Lung (tissue), 12 donors: ENCODE data around the gene ANXA1. TPM values are rescaled to one million over a fixed set of nuclear protein-coding genes. Genes with fewer than 3 reads are reported as not detected.

ENCODE experiments used
- ATAC-seq: fragments of 200-7000 bp; cut with Tn5 transposase; one replicate; pipeline ENCODE4 v1.9.1; 2020; ENCODE audit warnings: moderate number of reproducible peaks; ENCODE audit not compliant: insufficient read depth, low FRiP score
- DNase-seq, 3 donors: peaks; one replicate each; pipeline ENCODE4 v3.0.0-alpha.2; 2013 to 2017
- H3K27ac ChIP-seq, 2 donors: one replicate each; pipeline ENCODE4 v1.5.1; 2013; ENCODE audit warnings: mild to moderate bottlenecking in 2 of 2, moderate library complexity in 2 of 2, control low read depth in 1 of 2, inconsistent platforms in 1 of 2, low read depth in 1 of 2, low read length in 1 of 2
- H3K27me3 ChIP-seq, 3 donors: one replicate each; pipeline ENCODE4 v1.5.1; 2013; ENCODE audit warnings: low read length in 2 of 3; ENCODE audit not compliant: control insufficient read depth in 3 of 3, insufficient read depth in 3 of 3
- H3K36me3 ChIP-seq, 4 donors: one replicate each; pipeline ENCODE4 v1.5.1; 2013; ENCODE audit warnings: low read length in 4 of 4, mild to moderate bottlenecking in 1 of 4, moderate library complexity in 1 of 4; ENCODE audit not compliant: control insufficient read depth in 4 of 4, insufficient read depth in 4 of 4
- H3K4me1 ChIP-seq, 5 donors: one replicate each; pipeline ENCODE4 v1.5.1; 2013; ENCODE audit warnings: low read length in 5 of 5, mild to moderate bottlenecking in 2 of 5, moderate library complexity in 1 of 5; ENCODE audit not compliant: control insufficient read depth in 5 of 5, insufficient read depth in 5 of 5
- H3K4me3 ChIP-seq: one replicate; pipeline ENCODE4 v1.5.1; 2013; ENCODE audit warnings: mild to moderate bottlenecking, control low read depth, moderate library complexity
- H3K9ac ChIP-seq, 2 donors: one replicate each; pipeline ENCODE4 v1.5.1; 2013; ENCODE audit warnings: low read length in 2 of 2, control low read depth in 1 of 2; ENCODE audit not compliant: insufficient read depth in 1 of 2
- H3K9me3 ChIP-seq, 4 donors: one replicate each; pipeline ENCODE4 v1.5.1; 2013; ENCODE audit warnings: low read length in 3 of 4, mild to moderate bottlenecking in 1 of 4, moderate library complexity in 1 of 4; ENCODE audit not compliant: control insufficient read depth in 4 of 4, insufficient read depth in 3 of 4
- WGBS, 2 donors: extraction: QIAGEN DNeasy Blood & Tissue Kit; methylation state at CpG; one replicate each; pipeline ENCODE4 v1.1.7; 2013; 5-methylcytosine and 5-hydroxymethylcytosine counted together
- polyA plus RNA-seq, 2 donors: library from polyadenylated mRNA; stranded (reverse); fragments of 200-250 nt; gene quantifications; one replicate each; pipeline ENCODE4 v1.2.1, GENCODE V29; 2013
- total RNA-seq, 2 donors: library from RNA; depleted of rRNA in 1 of 2; stranded (reverse); fragments of >200 nt in 1 of 2; gene quantifications; one replicate each; pipeline ENCODE4 v1.2.1, GENCODE V29; 2014 to 2021
- TF ChIP-seq, protein P1 (sequence below): IDR thresholded peaks from 2 replicates; pipeline ENCODE4 v1.5.1; 2012; ENCODE audit warnings: mild to moderate bottlenecking; ENCODE audit errors: control extremely low read depth, extremely low read depth
- donor health status: control.
- donor health status: control.
- donor health status: Bipolar disorder and iron deficiency.
- donor health status: healthy.
- donor health status: DM: yes; HTN: yes; CAD: no.

ANXA1 gene
- total and polyA plus RNA-seq, 4 donors = 234 to 477 (median 410) TPM

DNA sequence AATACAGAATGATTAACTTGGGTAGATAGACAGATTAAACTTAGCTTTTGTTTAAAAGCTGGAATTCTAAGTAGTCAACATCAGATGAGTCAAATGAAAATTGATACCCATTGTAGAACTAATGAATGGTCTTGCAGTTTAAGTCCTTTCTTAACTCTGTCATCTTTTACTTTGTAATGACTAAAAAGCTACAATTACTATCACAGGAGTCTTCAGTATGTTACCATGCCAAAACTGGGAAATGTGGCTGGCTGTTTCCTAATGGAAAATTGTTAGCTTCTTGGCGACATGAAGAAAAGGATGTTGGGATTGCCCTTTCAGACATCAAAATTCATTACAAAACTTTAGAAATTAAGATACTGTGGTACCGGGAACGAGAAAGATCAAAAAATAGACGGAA, 20.2 kb upstream of the ANXA1 start:
- 53 to 69% methylated on average over 4 of the region's 4 CpGs for WGBS, 2 donors
- H3K27me3 ChIP-seq = no peaks in the 10 kb centered on the region
- ATAC-seq (no peak), DNase-seq (no peak)
- no peaks in the 10 kb centered on the region for H3K36me3 ChIP-seq
- H3K9ac ChIP-seq = no peak overlapping the region
- peaks cover 0 to 9% (median 0%) of the 10 kb centered on the region in 5 donors for H3K4me1 ChIP-seq
- TF ChIP-seq, protein P1, sequence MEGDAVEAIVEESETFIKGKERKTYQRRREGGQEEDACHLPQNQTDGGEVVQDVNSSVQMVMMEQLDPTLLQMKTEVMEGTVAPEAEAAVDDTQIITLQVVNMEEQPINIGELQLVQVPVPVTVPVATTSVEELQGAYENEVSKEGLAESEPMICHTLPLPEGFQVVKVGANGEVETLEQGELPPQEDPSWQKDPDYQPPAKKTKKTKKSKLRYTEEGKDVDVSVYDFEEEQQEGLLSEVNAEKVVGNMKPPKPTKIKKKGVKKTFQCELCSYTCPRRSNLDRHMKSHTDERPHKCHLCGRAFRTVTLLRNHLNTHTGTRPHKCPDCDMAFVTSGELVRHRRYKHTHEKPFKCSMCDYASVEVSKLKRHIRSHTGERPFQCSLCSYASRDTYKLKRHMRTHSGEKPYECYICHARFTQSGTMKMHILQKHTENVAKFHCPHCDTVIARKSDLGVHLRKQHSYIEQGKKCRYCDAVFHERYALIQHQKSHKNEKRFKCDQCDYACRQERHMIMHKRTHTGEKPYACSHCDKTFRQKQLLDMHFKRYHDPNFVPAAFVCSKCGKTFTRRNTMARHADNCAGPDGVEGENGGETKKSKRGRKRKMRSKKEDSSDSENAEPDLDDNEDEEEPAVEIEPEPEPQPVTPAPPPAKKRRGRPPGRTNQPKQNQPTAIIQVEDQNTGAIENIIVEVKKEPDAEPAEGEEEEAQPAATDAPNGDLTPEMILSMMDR = no peak
- no peak overlapping the region for H3K4me3 ChIP-seq
- H3K9me3 ChIP-seq = no peaks in the 10 kb centered on the region
- no peak overlapping the region for H3K27ac ChIP-seq

DNA sequence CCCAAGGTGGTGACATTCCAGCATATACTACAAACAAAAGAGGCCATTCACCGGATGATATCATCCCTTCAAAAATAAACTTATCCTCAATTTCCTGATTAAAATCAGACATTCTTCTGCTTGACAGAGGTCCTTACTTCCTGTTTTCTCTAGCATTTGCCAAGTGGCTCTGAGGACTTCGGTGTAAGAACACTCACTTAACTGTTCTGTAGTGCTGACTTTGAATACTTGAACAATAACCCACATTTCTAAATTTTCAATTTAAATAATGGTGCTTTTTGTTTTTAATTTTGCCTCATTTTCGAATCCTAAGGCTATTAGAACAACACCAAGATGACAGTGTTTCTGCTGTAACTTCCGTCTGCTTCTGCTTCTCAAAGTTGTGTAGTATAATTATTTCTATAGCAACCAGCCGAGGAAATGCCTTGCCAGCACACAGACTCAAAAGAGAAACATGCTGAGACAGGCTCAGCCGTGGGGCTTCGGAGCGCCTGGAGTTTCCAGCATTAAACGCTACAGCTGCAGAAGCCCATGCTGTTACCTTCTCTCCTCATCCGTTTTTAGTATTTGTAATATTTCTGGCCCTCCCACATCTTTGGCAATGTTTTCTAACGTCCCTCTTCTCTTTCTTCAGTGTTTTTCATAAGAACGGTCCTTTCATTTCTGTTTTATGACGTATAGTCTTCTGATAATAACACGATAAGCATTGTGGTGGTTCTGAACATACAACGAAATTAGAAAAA, 19.5 kb upstream of the ANXA1 start:
- no peaks in the 10 kb centered on the region for H3K36me3 ChIP-seq
- DNase-seq = peak; percentile 88 to 96 (median 95)
- TF ChIP-seq, protein P1 = no peak
- no peak overlapping the region for H3K4me3 ChIP-seq
- ATAC-seq = peak; percentile 87
- H3K9me3 ChIP-seq = no peaks in the 10 kb centered on the region
- H3K27me3 ChIP-seq = no peaks in the 10 kb centered on the region
- 0% methylated on average over 15 of the region's 15 CpGs for whole genome bisulfite sequencing, 2 donors
- peak overlapping the region; percentile 81 to 92 for H3K9ac ChIP-seq
- peaks cover 0 to 9% (median 0%) of the 10 kb centered on the region in 5 donors for H3K4me1 ChIP-seq
- H3K27ac ChIP-seq = peak overlapping the region; percentile 68 to 94

DNA sequence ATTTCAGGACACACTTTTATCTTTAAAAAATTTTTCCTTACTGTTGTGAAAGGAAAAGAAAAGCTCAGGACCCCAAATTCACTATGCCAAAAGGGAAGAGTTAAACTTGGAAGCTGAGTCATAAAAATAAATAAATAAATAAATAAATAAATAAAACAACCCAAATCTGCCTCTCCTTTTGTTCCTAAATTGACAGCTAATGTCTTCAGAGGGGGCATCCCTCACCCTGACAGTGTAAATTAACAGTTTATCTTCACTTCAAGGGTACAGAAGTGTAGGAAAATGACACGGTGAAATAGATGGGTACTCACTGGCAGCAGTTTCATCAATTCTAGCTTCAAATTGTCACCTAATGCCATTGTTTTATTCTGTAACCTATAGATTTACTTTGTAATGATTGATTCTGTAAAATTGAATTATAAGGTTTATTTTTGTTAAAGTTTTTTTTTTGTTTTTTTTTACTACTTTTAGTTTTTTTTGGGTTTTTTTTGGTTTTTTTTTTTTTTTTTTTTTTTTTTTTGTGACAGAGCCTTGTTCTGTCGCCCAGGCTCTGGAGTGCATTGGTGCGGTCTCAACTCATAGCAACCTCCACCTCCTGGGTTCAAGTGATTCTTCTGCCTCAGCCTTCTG, 18.5 kb upstream of the ANXA1 start:
- Histone ChIP-seq H3K27me3 (no peaks in the 10 kb centered on the region), H3K4me3 (no peak overlapping the region), H3K4me1 (peaks cover 0 to 9% (median 0%) of the 10 kb centered on the region in 5 donors), H3K9ac (no peak overlapping the region), H3K9me3 (no peaks in the 10 kb centered on the region), H3K36me3 (no peaks in the 10 kb centered on the region), H3K27ac (no peak overlapping the region)
- TF ChIP-seq, protein P1 = no peak
- ATAC-seq (no peak), DNase-seq (no peak)
- WGBS, 2 donors = 72 to 73% methylated on average over 3 of the region's 3 CpGs
